HG03025 (cell line): ENCODE results near the gene CACNG7.

Experiments
- ATAC-seq: cut with Tn5 transposase; IDR thresholded peaks from one replicate; pipeline ENCODE4 v1.9.1; 2021; ENCODE audit warnings: mild to moderate bottlenecking, moderate library complexity; ENCODE audit not compliant: unreplicated experiment, low FRiP score

The CACNG7 gene

GRCh38 chr19:53904909-53905308 is 4.2 kb upstream of the CACNG7 start:
- ATAC-seq: no peak

- no peak for ATAC-seq
These were observed 3.3 kb upstream of the CACNG7 start for GRCh38 chr19:53905787-53906186.

- ATAC-seq: no peak
These were observed 2.6 kb upstream of the CACNG7 start for GRCh38 chr19:53906211-53907192.

GRCh38 chr19:53907193-53907581 is 1.9 kb upstream of the CACNG7 start:
- ATAC-seq: no peak

- no peak for ATAC-seq
These were observed 1.4 kb upstream of the CACNG7 start for GRCh38 chr19:53907690-53908089.

- no peak for ATAC-seq
These were observed 758 bp upstream of the CACNG7 start for GRCh38 chr19:53908106-53908934.

- ATAC-seq: no peak
These were observed 542 bp downstream of the CACNG7 start for GRCh38 chr19:53909471-53910169.

- no peak for ATAC-seq
These were observed 1.1 kb downstream of the CACNG7 start for GRCh38 chr19:53910170-53910518.

GRCh38 chr19:53912653-53913052 is 3.6 kb downstream of the CACNG7 start:
- ATAC-seq: no peak

- ATAC-seq: no peak
These were observed 5.9 kb downstream of the CACNG7 start for GRCh38 chr19:53915000-53915399.

GRCh38 chr19:53916004-53916403 is 6.9 kb downstream of the CACNG7 start:
- ATAC-seq: no peak

GRCh38 chr19:53917356-53917755 is 8.3 kb downstream of the CACNG7 start:
- ATAC-seq: no peak

- ATAC-seq: no peak
These were observed 18.7 kb downstream of the CACNG7 start for GRCh38 chr19:53927739-53928138.

GRCh38 chr19:53936029-53936428 is 27.0 kb downstream of the CACNG7 start:
- no peak for ATAC-seq

- ATAC-seq: no peak
These were observed 33.1 kb downstream of the CACNG7 start for GRCh38 chr19:53942001-53942786.

GRCh38 chr19:53944416-53944815 is 35.3 kb downstream of the CACNG7 start:
- ATAC-seq: no peak

- ATAC-seq: no peak
These were observed 35.9 kb downstream of the CACNG7 start for GRCh38 chr19:53944933-53945332.

GRCh38 chr19:53945441-53945840 is 36.4 kb downstream of the CACNG7 start:
- ATAC-seq: no peak

GRCh38 chr19:53945998-53946397 is 36.9 kb downstream of the CACNG7 start:
- ATAC-seq: no peak

- ATAC-seq: no peak
These were observed 38.5 kb downstream of the CACNG7 start for GRCh38 chr19:53947624-53948023.
